ENCODE results near the gene ARID1B. TPM values are rescaled to one million over a fixed set of nuclear protein-coding genes. Genes with fewer than 3 reads are reported as not detected.

The ARID1B gene
- total RNA-seq, 1 experiment from 2014 or later: 20.9 TPM

GRCh38 chr6:157087974-157088373 is 310.8 kb downstream of the ARID1B start:
- no peak for DNase-seq
- Histone ChIP-seq H3K36me3 (replicated peaks; ENCODE audit: control insufficient read depth, insufficient read depth, low read length) (no peaks in the 10 kb centered on the region), H3K4me3 (ENCODE audit: insufficient read depth, low read depth, low read length) (no peak overlapping the region), H3K27me3 (ENCODE audit: control insufficient read depth, insufficient read depth, low read length) (no peaks in the 10 kb centered on the region)

- no peak for DNase-seq
- H3K36me3 ChIP-seq (replicated peaks; ENCODE audit: control insufficient read depth, insufficient read depth, low read length): no peaks in the 10 kb centered on the region
- no peaks in the 10 kb centered on the region for H3K27me3 ChIP-seq (ENCODE audit: control insufficient read depth, insufficient read depth, low read length)
- no peak overlapping the region for H3K4me3 ChIP-seq (ENCODE audit: insufficient read depth, low read depth, low read length)
These were observed 311.7 kb downstream of the ARID1B start for GRCh38 chr6:157088841-157089240.

- peak; percentile 71 for DNase-seq
- Histone ChIP-seq H3K4me3 (ENCODE audit: insufficient read depth, low read depth, low read length) (no peak overlapping the region), H3K36me3 (replicated peaks; ENCODE audit: control insufficient read depth, insufficient read depth, low read length) (no peaks in the 10 kb centered on the region), H3K27me3 (ENCODE audit: control insufficient read depth, insufficient read depth, low read length) (no peaks in the 10 kb centered on the region)
These were observed 312.1 kb downstream of the ARID1B start for GRCh38 chr6:157089258-157089657.

DNA sequence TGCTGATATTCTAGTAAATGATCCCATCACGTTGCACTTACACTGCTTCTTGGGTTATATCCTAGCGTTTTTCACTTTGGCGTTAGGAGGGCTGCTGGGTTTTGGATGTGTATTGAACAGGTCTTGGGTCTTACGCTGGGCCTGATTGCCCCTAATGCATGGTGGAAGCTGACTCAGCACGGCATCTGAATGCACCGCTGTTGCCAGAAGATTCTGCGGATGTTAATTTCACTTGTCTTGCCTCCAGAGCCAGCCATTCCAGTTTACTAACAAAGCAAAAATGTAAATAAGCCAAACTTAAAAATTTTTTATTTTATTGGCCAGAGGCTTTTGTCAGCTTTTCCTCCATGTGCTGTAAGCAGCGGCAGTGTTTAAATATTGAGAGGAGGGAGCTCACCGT is 312.7 kb downstream of the ARID1B start:
- H3K4me3 ChIP-seq (ENCODE audit: insufficient read depth, low read depth, low read length): no peak overlapping the region
- no peaks in the 10 kb centered on the region for H3K36me3 ChIP-seq (replicated peaks; ENCODE audit: control insufficient read depth, insufficient read depth, low read length)
- no peak for DNase-seq
- no peaks in the 10 kb centered on the region for H3K27me3 ChIP-seq (ENCODE audit: control insufficient read depth, insufficient read depth, low read length)

DNA sequence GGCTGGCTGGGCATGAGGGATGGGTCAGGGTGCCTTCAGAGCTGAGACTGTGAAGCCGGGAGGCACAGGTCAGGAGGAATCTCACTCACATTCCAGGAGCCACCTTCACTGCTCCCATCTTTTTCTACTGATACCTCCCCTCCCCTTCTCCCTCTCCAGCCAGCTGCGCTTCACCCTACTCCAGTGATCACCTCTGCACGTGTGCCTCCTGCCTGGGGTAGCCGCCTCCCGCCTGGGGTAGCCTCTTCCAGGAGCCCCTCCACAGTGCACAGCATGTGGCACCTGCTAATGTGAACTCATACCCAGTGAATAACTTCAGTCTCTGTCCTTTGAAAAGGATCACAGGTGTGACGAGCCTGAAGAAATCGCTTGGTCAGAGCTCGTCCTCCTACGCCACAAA is 313.6 kb downstream of the ARID1B start:
- no peak overlapping the region for H3K4me3 ChIP-seq (ENCODE audit: insufficient read depth, low read depth, low read length)
- peak; percentile 55 for DNase-seq
- H3K36me3 ChIP-seq (replicated peaks; ENCODE audit: control insufficient read depth, insufficient read depth, low read length): no peaks in the 10 kb centered on the region
- no peaks in the 10 kb centered on the region for H3K27me3 ChIP-seq (ENCODE audit: control insufficient read depth, insufficient read depth, low read length)

DNA sequence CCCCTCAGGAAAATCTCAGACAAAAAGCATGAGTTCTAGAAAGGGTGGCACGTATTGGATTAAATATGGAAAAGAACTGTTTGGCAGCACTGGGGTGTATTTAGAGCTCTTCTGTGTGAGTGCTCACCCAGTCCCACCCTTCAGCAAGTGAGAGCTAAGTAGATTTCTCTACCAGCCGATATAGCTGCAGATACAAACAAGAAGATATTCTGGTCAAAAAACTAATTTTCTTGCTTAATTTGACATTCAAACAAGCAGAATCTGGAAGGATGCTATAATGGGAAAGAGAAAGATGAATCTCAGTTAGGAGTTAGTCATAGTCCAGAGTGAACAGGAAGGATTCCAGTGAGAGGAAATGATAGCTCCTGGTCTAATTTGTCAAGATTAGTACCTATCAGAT is 314.1 kb downstream of the ARID1B start:
- DNase-seq: no peak
- no peaks in the 10 kb centered on the region for H3K27me3 ChIP-seq (ENCODE audit: control insufficient read depth, insufficient read depth, low read length)
- no peak overlapping the region for H3K4me3 ChIP-seq (ENCODE audit: insufficient read depth, low read depth, low read length)
- no peaks in the 10 kb centered on the region for H3K36me3 ChIP-seq (replicated peaks; ENCODE audit: control insufficient read depth, insufficient read depth, low read length)

- no peaks in the 10 kb centered on the region for H3K27me3 ChIP-seq (ENCODE audit: control insufficient read depth, insufficient read depth, low read length)
- H3K36me3 ChIP-seq (replicated peaks; ENCODE audit: control insufficient read depth, insufficient read depth, low read length): no peaks in the 10 kb centered on the region
- H3K4me3 ChIP-seq (ENCODE audit: insufficient read depth, low read depth, low read length): no peak overlapping the region
- no peak for DNase-seq
These were observed 314.8 kb downstream of the ARID1B start for GRCh38 chr6:157091856-157092460.

GRCh38 chr6:157092736-157093135 is 315.6 kb downstream of the ARID1B start:
- DNase-seq: no peak
- Histone ChIP-seq H3K27me3 (ENCODE audit: control insufficient read depth, insufficient read depth, low read length) (no peaks in the 10 kb centered on the region), H3K36me3 (replicated peaks; ENCODE audit: control insufficient read depth, insufficient read depth, low read length) (no peaks in the 10 kb centered on the region), H3K4me3 (ENCODE audit: insufficient read depth, low read depth, low read length) (no peak overlapping the region)

- no peaks in the 10 kb centered on the region for H3K36me3 ChIP-seq (replicated peaks; ENCODE audit: control insufficient read depth, insufficient read depth, low read length)
- no peak for DNase-seq
These were observed 316.4 kb downstream of the ARID1B start for GRCh38 chr6:157093536-157093935.

GRCh38 chr6:157094038-157094437 is 316.9 kb downstream of the ARID1B start:
- H3K4me3 ChIP-seq (ENCODE audit: insufficient read depth, low read depth, low read length): no peak overlapping the region
- no peak for DNase-seq
- no peaks in the 10 kb centered on the region for H3K27me3 ChIP-seq (ENCODE audit: control insufficient read depth, insufficient read depth, low read length)
- no peaks in the 10 kb centered on the region for H3K36me3 ChIP-seq (replicated peaks; ENCODE audit: control insufficient read depth, insufficient read depth, low read length)

More at GRCh38 chr6:157093536-157093935, 316.4 kb downstream of the ARID1B start:
- H3K27me3 ChIP-seq (ENCODE audit: control insufficient read depth, insufficient read depth, low read length): no peaks in the 10 kb centered on the region
- no peak overlapping the region for H3K4me3 ChIP-seq (ENCODE audit: insufficient read depth, low read depth, low read length)

- H3K27me3 ChIP-seq (ENCODE audit: control insufficient read depth, insufficient read depth, low read length): no peaks in the 10 kb centered on the region
- no peak for DNase-seq
- no peaks in the 10 kb centered on the region for H3K36me3 ChIP-seq (replicated peaks; ENCODE audit: control insufficient read depth, insufficient read depth, low read length)
- no peak overlapping the region for H3K4me3 ChIP-seq (ENCODE audit: insufficient read depth, low read depth, low read length)
These were observed 317.9 kb downstream of the ARID1B start for GRCh38 chr6:157095084-157095483.

GRCh38 chr6:157095569-157095968 is 318.4 kb downstream of the ARID1B start:
- Histone ChIP-seq H3K27me3 (ENCODE audit: control insufficient read depth, insufficient read depth, low read length) (no peaks in the 10 kb centered on the region), H3K36me3 (replicated peaks; ENCODE audit: control insufficient read depth, insufficient read depth, low read length) (no peaks in the 10 kb centered on the region), H3K4me3 (ENCODE audit: insufficient read depth, low read depth, low read length) (no peak overlapping the region)
- no peak for DNase-seq

DNA sequence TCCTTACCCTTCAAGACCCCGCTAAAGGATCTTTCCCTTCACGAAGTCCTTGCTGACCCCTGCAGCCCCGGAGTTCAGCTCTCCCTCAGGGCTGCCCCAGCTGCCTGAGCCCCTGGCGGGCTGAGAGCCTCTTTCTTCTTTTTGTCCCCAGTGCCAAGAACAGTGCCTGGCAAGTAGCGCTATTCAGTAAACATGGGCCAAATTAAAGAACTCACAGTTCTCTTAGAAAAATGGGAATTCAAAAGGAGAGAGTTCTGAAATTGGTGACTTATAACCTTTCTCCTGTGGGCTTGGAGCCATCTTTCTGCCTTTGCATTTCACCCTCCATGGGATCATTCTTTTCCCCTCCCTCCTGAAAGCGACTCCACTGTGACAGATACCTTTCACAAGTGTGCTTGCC is 318.9 kb downstream of the ARID1B start:
- no peaks in the 10 kb centered on the region for H3K27me3 ChIP-seq (ENCODE audit: control insufficient read depth, insufficient read depth, low read length)
- no peak overlapping the region for H3K4me3 ChIP-seq (ENCODE audit: insufficient read depth, low read depth, low read length)
- H3K36me3 ChIP-seq (replicated peaks; ENCODE audit: control insufficient read depth, insufficient read depth, low read length): no peaks in the 10 kb centered on the region
- no peak for DNase-seq

DNA sequence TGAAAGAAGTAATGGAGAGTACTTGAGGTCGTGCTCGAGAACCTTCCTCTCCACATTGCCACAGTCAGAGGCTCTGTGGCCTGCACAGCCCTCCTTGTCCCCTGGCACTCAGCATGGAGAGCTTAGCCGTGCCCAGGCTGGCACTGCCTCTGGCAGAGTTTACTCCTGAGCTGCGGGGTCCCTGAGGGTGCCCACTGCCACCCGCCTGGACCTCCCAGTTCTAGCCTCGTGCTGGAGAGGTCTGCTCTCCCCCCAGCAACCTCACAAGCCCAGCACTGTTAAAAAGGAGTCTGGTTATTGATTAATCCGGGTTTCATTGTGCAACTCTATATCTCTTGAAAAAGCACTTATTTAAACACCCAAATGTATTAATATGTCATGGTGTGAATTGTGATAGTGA is 319.3 kb downstream of the ARID1B start:
- no peak overlapping the region for H3K4me3 ChIP-seq (ENCODE audit: insufficient read depth, low read depth, low read length)
- no peaks in the 10 kb centered on the region for H3K36me3 ChIP-seq (replicated peaks; ENCODE audit: control insufficient read depth, insufficient read depth, low read length)

GRCh38 chr6:157097255-157097955 is 320.2 kb downstream of the ARID1B start:
- no peaks in the 10 kb centered on the region for H3K27me3 ChIP-seq (ENCODE audit: control insufficient read depth, insufficient read depth, low read length)
- no peaks in the 10 kb centered on the region for H3K36me3 ChIP-seq (replicated peaks; ENCODE audit: control insufficient read depth, insufficient read depth, low read length)
- no peak for DNase-seq
- H3K4me3 ChIP-seq (ENCODE audit: insufficient read depth, low read depth, low read length): no peak overlapping the region

More for the DNA sequence above, 319.3 kb downstream of the ARID1B start:
- no peaks in the 10 kb centered on the region for H3K27me3 ChIP-seq (ENCODE audit: control insufficient read depth, insufficient read depth, low read length)
- no peak for DNase-seq
